ENCODE measurements around the gene BFAR. TPM values are rescaled to one million over a fixed set of nuclear protein-coding genes. Genes with fewer than 3 reads are reported as not detected.
"Not testable (repeated sequence)": the region's sequence is repeated elsewhere in the genome, so short reads cannot be mapped to it uniquely, and the experiment has no call there.

Gene BFAR
- total RNA-seq, 4 donors from 2014 or later, result 58.6 to 77.2 (median 65.6) TPM

GRCh38 chr16:14635395-14636165 lies 2.8 kb downstream of the BFAR start:
- Histone ChIP-seq H3K9me3 (no peaks in the 10 kb centered on the region), H3K27me3 (no peaks in the 10 kb centered on the region), H3K36me3 (peaks cover 0 to 16% (median 0%) of the 10 kb centered on the region in 3 donors), H3K4me3 (peak overlapping the region in 1 of 4 donors; percentile 20), H3K4me1 (peaks cover 6 to 39% (median 13%) of the 10 kb centered on the region in 4 donors), H3K27ac (peak overlapping the region in 3 of 4 donors; percentile 59 to 98 (median 96))
- no peak for TF ChIP-seq CTCF (IDR thresholded peaks at IDR 0.05)
- TF ChIP-seq POLR2A (IDR thresholded peaks at IDR 0.05), result peak; percentile 32 to 56
- peak in 1 of 3 donors; percentile 55 for DNase-seq

GRCh38 chr16:14636179-14636950 lies 3.6 kb downstream of the BFAR start:
- peak in 1 of 3 donors; percentile 68 for DNase-seq
- H3K4me1 ChIP-seq, result peaks cover 9 to 47% (median 12%) of the 10 kb centered on the region in 4 donors
- H3K9me3 ChIP-seq, H3K27me3 ChIP-seq: not testable (repeated sequence)
- H3K27ac ChIP-seq, result peak overlapping the region in 3 of 4 donors; percentile 59 to 98 (median 96)
- peak; percentile 55 to 89 for TF ChIP-seq POLR2A (IDR thresholded peaks at IDR 0.05)
- peaks cover 0 to 16% (median 0%) of the 10 kb centered on the region in 3 donors for H3K36me3 ChIP-seq
- peak overlapping the region in 2 of 4 donors; percentile 20 to 34 for H3K4me3 ChIP-seq

- H3K27me3 ChIP-seq, H3K9me3 ChIP-seq, H3K4me3 ChIP-seq, DNase-seq: not testable (repeated sequence)
- H3K36me3 ChIP-seq, result peaks cover 0 to 16% (median 0%) of the 10 kb centered on the region in 3 donors
- H3K4me1 ChIP-seq, result peaks cover 9 to 48% (median 12%) of the 10 kb centered on the region in 4 donors
- peak overlapping the region in 3 of 4 donors; percentile 37 to 98 (median 96) for H3K27ac ChIP-seq
These were observed 4.1 kb downstream of the BFAR start for GRCh38 chr16:14636951-14637240.

- H3K4me3 ChIP-seq, result no peak overlapping the region
- no peaks in the 10 kb centered on the region for H3K9me3 ChIP-seq
- H3K27ac ChIP-seq, result peak overlapping the region in 3 of 4 donors; percentile 64 to 86 (median 73)
- DNase-seq, result peak in 2 of 3 donors; percentile 71 to 85
- peaks cover 0 to 30% (median 0%) of the 10 kb centered on the region in 3 donors for H3K36me3 ChIP-seq
- H3K4me1 ChIP-seq, result peaks cover 0 to 28% (median 5%) of the 10 kb centered on the region in 4 donors
- no peaks in the 10 kb centered on the region for H3K27me3 ChIP-seq
- TF ChIP-seq CTCF (IDR thresholded peaks at IDR 0.05) (peak in 3 of 6 experiments; percentile 52 to 60 (median 59)), POLR2A (IDR thresholded peaks at IDR 0.05) (peak; percentile 47 to 82)
These were observed 7.8 kb downstream of the BFAR start for GRCh38 chr16:14640538-14640937.

GRCh38 chr16:14641206-14641605 lies 8.5 kb downstream of the BFAR start:
- no peak for TF ChIP-seq POLR2A (IDR thresholded peaks at IDR 0.05)
- Histone ChIP-seq H3K4me1 (peaks cover 0 to 22% (median 5%) of the 10 kb centered on the region in 4 donors), H3K27me3 (no peaks in the 10 kb centered on the region), H3K9me3 (no peaks in the 10 kb centered on the region), H3K4me3 (no peak overlapping the region), H3K36me3 (peaks cover 0 to 37% (median 0%) of the 10 kb centered on the region in 3 donors), H3K27ac (peak overlapping the region in 3 of 4 donors; percentile 15 to 86 (median 73))
- DNase-seq, result no peak

GRCh38 chr16:14641926-14642325 lies 9.2 kb downstream of the BFAR start:
- TF ChIP-seq POLR2A (IDR thresholded peaks at IDR 0.05), result no peak
- TF ChIP-seq CTCF (IDR thresholded peaks at IDR 0.05), result no peak
- H3K36me3 ChIP-seq, result peaks cover 0 to 44% (median 0%) of the 10 kb centered on the region in 3 donors
- H3K4me3 ChIP-seq, result no peak overlapping the region
- no peaks in the 10 kb centered on the region for H3K9me3 ChIP-seq
- H3K27ac ChIP-seq, result no peak overlapping the region
- peaks cover 0 to 21% (median 5%) of the 10 kb centered on the region in 4 donors for H3K4me1 ChIP-seq
- DNase-seq, result no peak
- no peaks in the 10 kb centered on the region for H3K27me3 ChIP-seq

- H3K4me1 ChIP-seq, result no peaks in the 10 kb centered on the region
- H3K36me3 ChIP-seq, result peaks cover 0 to 92% (median 0%) of the 10 kb centered on the region in 3 donors
- TF ChIP-seq CTCF (IDR thresholded peaks at IDR 0.05), result no peak
- no peak for TF ChIP-seq POLR2A (IDR thresholded peaks at IDR 0.05)
- no peak overlapping the region for H3K4me3 ChIP-seq
- DNase-seq, result no peak
- no peak overlapping the region for H3K27ac ChIP-seq
- no peaks in the 10 kb centered on the region for H3K9me3 ChIP-seq
- H3K27me3 ChIP-seq, result no peaks in the 10 kb centered on the region
These were observed 17.1 kb downstream of the BFAR start for GRCh38 chr16:14649816-14650215.

Data from Peyer's patch (tissue), 4 donors.